Uterus (tissue), 4 donors: Measurements from ENCODE around the gene MPZL3. TPM values are rescaled to one million over a fixed set of nuclear protein-coding genes. Genes with fewer than 3 reads are reported as not detected.

Source experiments
- DNase-seq, 2 donors: peaks; one replicate each; pipeline ENCODE4 v3.0.0-alpha.2; 2019 to 2020
- H3K27ac ChIP-seq, 2 donors: fragments of 200-600 bp; sonication (generic); 1 replicate in 1 of 2; 2 replicates in 1 of 2; pipeline ENCODE4 v1.5.1; 2016 to 2018
- H3K27me3 ChIP-seq, 2 donors: fragments of 200-600 bp; sonication (generic); one replicate each; pipeline ENCODE4 v1.5.1; 2018 to 2019; ENCODE audit warnings: control low read depth in 1 of 2
- H3K36me3 ChIP-seq, 2 donors: fragments of 200-600 bp; sonication (generic); one replicate each; pipeline ENCODE4 v1.5.1; 2019; ENCODE audit warnings: control low read depth in 1 of 2
- H3K4me1 ChIP-seq, 2 donors: fragments of 200-600 bp; sonication (generic); one replicate each; pipeline ENCODE4 v1.5.1; 2018 to 2019; ENCODE audit warnings: control low read depth in 1 of 2
- H3K4me3 ChIP-seq, 2 donors: fragments of 200-600 bp; sonication (generic); 1 replicate in 1 of 2; 2 replicates in 1 of 2; pipeline ENCODE4 v1.5.1; 2018 to 2019; ENCODE audit warnings: mild to moderate bottlenecking in 1 of 2
- H3K9me3 ChIP-seq, 2 donors: fragments of 200-600 bp; sonication (generic); one replicate each; pipeline ENCODE4 v1.5.1; 2019; ENCODE audit warnings: control low read depth in 1 of 2
- CTCF ChIP-seq, 4 experiments: fragments of 200-600 bp in 2 of 4; fragments of 450-650 bp in 2 of 4; sonication (generic) in 2 of 4; IDR thresholded peaks; one replicate each; pipeline ENCODE4 v1.5.1; 2016 to 2019; ENCODE audit warnings: antibody characterized with exemption in 4 of 4, mild to moderate bottlenecking in 2 of 4, moderate library complexity in 1 of 4
- POLR2A ChIP-seq, 2 donors: fragments of 450-650 bp; IDR thresholded peaks; one replicate each; pipeline ENCODE4 v1.6.1; 2016; ENCODE audit warnings: antibody characterized with exemption in 2 of 2, mild to moderate bottlenecking in 1 of 2, moderate library complexity in 1 of 2
- intact Hi-C: fragments of 100-400 bp; cut with DNase I; formaldehyde crosslinking; loops from one replicate; pipeline ENCODE4 v1.15.1; 2023; ENCODE audit warnings: low total_unique reads
- total RNA-seq, 4 donors: library from RNA; depleted of rRNA in 3 of 4; stranded (reverse); fragments of >200 nt in 3 of 4; gene quantifications; one replicate each; pipeline versions ENCODE4 v1.1.0 to v1.2.4, GENCODE V29; 2014 to 2023
- donor health status: DM: yes; HTN: yes; CAD: no.

MPZL3 gene
- total RNA-seq, 4 donors from 2014 or later: 0.26 to 8.3 (median 3.3) TPM

- Histone ChIP-seq H3K36me3 (no peaks in the 10 kb centered on the region), H3K27ac (no peak overlapping the region), H3K27me3 (no peaks in the 10 kb centered on the region), H3K4me1 (no peaks in the 10 kb centered on the region), H3K4me3 (no peak overlapping the region), H3K9me3 (no peaks in the 10 kb centered on the region)
- intact Hi-C loops: no loop called here
- TF ChIP-seq CTCF (IDR thresholded peaks at IDR 0.05): no peak
- no peak for TF ChIP-seq POLR2A (IDR thresholded peaks at IDR 0.05)
- DNase-seq: no peak
Measured at GRCh38 chr11:118245936-118246562, 6.1 kb downstream of the MPZL3 start.

- H3K9me3 ChIP-seq: no peaks in the 10 kb centered on the region
- no peak for DNase-seq
- H3K36me3 ChIP-seq: no peaks in the 10 kb centered on the region
- TF ChIP-seq CTCF (IDR thresholded peaks at IDR 0.05) (no peak), POLR2A (IDR thresholded peaks at IDR 0.05) (no peak)
- no peak overlapping the region for H3K4me3 ChIP-seq
- no peak overlapping the region for H3K27ac ChIP-seq
- no peaks in the 10 kb centered on the region for H3K27me3 ChIP-seq
- H3K4me1 ChIP-seq: no peaks in the 10 kb centered on the region
- intact Hi-C loops: no loop called here
Measured at GRCh38 chr11:118243993-118244762, 8.0 kb downstream of the MPZL3 start.

GRCh38 chr11:118243161-118243560 is 9.0 kb downstream of the MPZL3 start:
- no peak for DNase-seq
- no peaks in the 10 kb centered on the region for H3K36me3 ChIP-seq
- H3K9me3 ChIP-seq: no peaks in the 10 kb centered on the region
- no peaks in the 10 kb centered on the region for H3K4me1 ChIP-seq
- TF ChIP-seq CTCF (IDR thresholded peaks at IDR 0.05): no peak
- TF ChIP-seq POLR2A (IDR thresholded peaks at IDR 0.05): no peak
- H3K27ac ChIP-seq: no peak overlapping the region
- no peaks in the 10 kb centered on the region for H3K27me3 ChIP-seq
- H3K4me3 ChIP-seq: no peak overlapping the region
- intact Hi-C loops: no loop called here

- DNase-seq: no peak
- no peaks in the 10 kb centered on the region for H3K9me3 ChIP-seq
- no peak overlapping the region for H3K4me3 ChIP-seq
- H3K27me3 ChIP-seq: no peaks in the 10 kb centered on the region
- TF ChIP-seq CTCF (IDR thresholded peaks at IDR 0.05) (no peak), POLR2A (IDR thresholded peaks at IDR 0.05) (no peak)
- no peaks in the 10 kb centered on the region for H3K4me1 ChIP-seq
- H3K36me3 ChIP-seq: no peaks in the 10 kb centered on the region
- intact Hi-C loops: no loop called here
- peak overlapping the region; percentile 62 to 75 for H3K27ac ChIP-seq
Measured at GRCh38 chr11:118241764-118242098, 10.4 kb downstream of the MPZL3 start.

GRCh38 chr11:118240999-118241763 is 11.0 kb downstream of the MPZL3 start:
- Histone ChIP-seq H3K27me3 (no peaks in the 10 kb centered on the region), H3K9me3 (no peaks in the 10 kb centered on the region), H3K36me3 (no peaks in the 10 kb centered on the region), H3K4me3 (no peak overlapping the region), H3K27ac (peak overlapping the region; percentile 62 to 75), H3K4me1 (no peaks in the 10 kb centered on the region)
- TF ChIP-seq POLR2A (IDR thresholded peaks at IDR 0.05): no peak
- no peak for TF ChIP-seq CTCF (IDR thresholded peaks at IDR 0.05)
- peak in 1 of 2 donors; percentile 28 for DNase-seq
- intact Hi-C loops: no loop called here
